ENCODE results near the gene PCNX2. TPM values are rescaled to one million over a fixed set of nuclear protein-coding genes. Genes with fewer than 3 reads are reported as not detected.

PCNX2 gene
- total RNA-seq, 2 donors from 2014 or later: 8.4 to 23.2 TPM

GRCh38 chr1:233331676-233332519, 36.4 kb upstream of the PCNX2 start:
- Histone ChIP-seq H3K27me3 (replicated peaks; ENCODE audit: insufficient read depth) (no peaks in the 10 kb centered on the region), H3K36me3 (no peaks in the 10 kb centered on the region), H3K27ac (no peak overlapping the region), H3K9me3 (no peaks in the 10 kb centered on the region), H3K4me1 (replicated peaks) (no peaks in the 10 kb centered on the region), H3K4me3 (no peak overlapping the region)
- intact Hi-C loops (cut with DNase I): no loop called here
- TF ChIP-seq POLR2A (IDR thresholded peaks at IDR 0.05) (no peak), POLR2AphosphoS5 (IDR thresholded peaks at IDR 0.05) (no peak), CTCF (IDR thresholded peaks at IDR 0.05) (no peak)
- WGBS: 65% methylated on average over 8 of the region's 8 CpGs
- DNase-seq (ENCODE audit: low spot score): no peak

- intact Hi-C loops (cut with DNase I): no loop called here
- Histone ChIP-seq H3K27me3 (replicated peaks; ENCODE audit: insufficient read depth) (no peaks in the 10 kb centered on the region), H3K9me3 (no peaks in the 10 kb centered on the region), H3K36me3 (no peaks in the 10 kb centered on the region), H3K27ac (peak overlapping the region; percentile 75 to 76), H3K4me1 (replicated peaks) (no peaks in the 10 kb centered on the region), H3K4me3 (peak overlapping the region; percentile 50 to 61)
- WGBS: 2% methylated on average over 53 of the region's 96 CpGs
- peak; percentile 7 for DNase-seq (ENCODE audit: low spot score)
- no peak for TF ChIP-seq POLR2AphosphoS5 (IDR thresholded peaks at IDR 0.05)
- no peak for TF ChIP-seq POLR2A (IDR thresholded peaks at IDR 0.05)
- TF ChIP-seq CTCF (IDR thresholded peaks at IDR 0.05): no peak
Observed at GRCh38 chr1:233328142-233328921, 32.8 kb upstream of the PCNX2 start.

GRCh38 chr1:233327651-233328141, 32.2 kb upstream of the PCNX2 start, which contains the start of gene MAP3K21:
Gene MAP3K21, plus strand, starts transcription at chr1:233327724. Its CDS starts 305 bp downstream, at chr1:233328029.
- intact Hi-C loops (cut with DNase I): no loop called here
- Histone ChIP-seq H3K36me3 (no peaks in the 10 kb centered on the region), H3K4me1 (replicated peaks) (no peaks in the 10 kb centered on the region), H3K27ac (peak within 1 kb of the TSS; percentile 75 to 76), H3K27me3 (replicated peaks; ENCODE audit: insufficient read depth) (no peaks in the 10 kb centered on the region), H3K9me3 (no peaks in the 10 kb centered on the region), H3K4me3 (peak within 1 kb of the TSS; percentile 50 to 61)
- no peak for DNase-seq (ENCODE audit: low spot score)
- TF ChIP-seq POLR2AphosphoS5 (IDR thresholded peaks at IDR 0.05) (no peak), CTCF (IDR thresholded peaks at IDR 0.05) (no peak), POLR2A (IDR thresholded peaks at IDR 0.05) (peak; percentile 81)
- under 1% methylated on average over 22 of the region's 68 CpGs for WGBS

GRCh38 chr1:233326811-233327650, 31.5 kb upstream of the PCNX2 start:
- Histone ChIP-seq H3K27me3 (replicated peaks; ENCODE audit: insufficient read depth) (no peaks in the 10 kb centered on the region), H3K4me3 (peak overlapping the region; percentile 50 to 61), H3K4me1 (replicated peaks) (no peaks in the 10 kb centered on the region), H3K36me3 (no peaks in the 10 kb centered on the region), H3K9me3 (no peaks in the 10 kb centered on the region), H3K27ac (peak overlapping the region; percentile 75 to 76)
- WGBS: 4% methylated on average over 46 of the region's 49 CpGs
- intact Hi-C loops (cut with DNase I): no loop called here
- no peak for TF ChIP-seq POLR2AphosphoS5 (IDR thresholded peaks at IDR 0.05)
- no peak for TF ChIP-seq POLR2A (IDR thresholded peaks at IDR 0.05)
- no peak for TF ChIP-seq CTCF (IDR thresholded peaks at IDR 0.05)
- peak; percentile 95 for DNase-seq (ENCODE audit: low spot score)

All from prostate gland (tissue), 2 donors.